ENCODE results near the gene RETREG3. TPM values are rescaled to one million over a fixed set of nuclear protein-coding genes. Genes with fewer than 3 reads are reported as not detected.

The RETREG3 gene
- total and polyA plus RNA-seq, 10 donors = 20.3 to 87.5 (median 77.1) TPM

DNA sequence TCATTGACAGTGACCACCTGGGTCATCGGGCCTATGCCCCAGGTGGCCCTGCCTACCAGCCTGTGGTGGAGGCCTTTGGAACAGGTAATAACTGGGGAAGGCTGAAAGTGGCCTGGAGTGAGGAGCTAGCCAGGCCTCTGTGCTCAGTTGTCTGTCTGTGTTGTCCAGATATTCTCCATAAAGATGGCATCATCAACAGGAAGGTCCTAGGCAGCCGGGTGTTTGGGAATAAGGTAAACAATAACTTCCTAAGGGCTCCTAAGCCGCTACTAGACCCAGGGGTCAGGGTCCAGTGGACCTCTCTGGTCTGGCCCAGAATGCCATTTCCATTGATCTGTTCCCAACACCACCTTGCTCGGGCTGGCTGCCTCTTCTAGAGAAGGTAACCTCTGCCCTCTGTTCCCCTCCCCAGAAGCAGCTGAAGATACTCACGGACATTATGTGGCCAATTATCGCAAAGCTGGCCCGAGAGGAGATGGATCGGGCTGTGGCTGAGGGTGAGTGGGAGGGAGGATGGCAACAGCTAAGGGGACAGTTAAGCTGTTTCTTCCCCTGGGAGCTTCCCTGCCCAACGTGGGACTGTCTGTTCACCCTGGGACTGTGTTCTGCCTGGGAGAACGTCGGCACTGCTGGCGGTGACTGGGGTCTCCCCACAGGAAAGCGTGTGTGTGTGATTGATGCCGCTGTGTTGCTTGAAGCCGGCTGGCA lies 44.2 kb downstream of the RETREG3 start:
- Histone ChIP-seq H3K4me3 (no peak overlapping the region), H3K27me3 (replicated peaks in 1 of 7) (no peaks in the 10 kb centered on the region), H3K4me1 (peaks cover 39 to 93% (median 65%) of the 10 kb centered on the region in 6 donors), H3K27ac (peak overlapping the region in 3 of 8 donors; percentile 95 to 98 (median 98)), H3K9me3 (no peaks in the 10 kb centered on the region), H3K36me3 (peaks cover 0 to 54% (median 38%) of the 10 kb centered on the region in 6 donors)
- WGBS, 5 donors = 89 to 94% (median 90%) methylated on average over 13 to 15 of the region's 15 CpGs
- intact Hi-C loops (cut with DNase I; ENCODE audit: low total_unique reads) = no loop called here
- no peak for TF ChIP-seq POLR2A (IDR thresholded peaks at IDR 0.05)
- TF ChIP-seq, protein P1, sequence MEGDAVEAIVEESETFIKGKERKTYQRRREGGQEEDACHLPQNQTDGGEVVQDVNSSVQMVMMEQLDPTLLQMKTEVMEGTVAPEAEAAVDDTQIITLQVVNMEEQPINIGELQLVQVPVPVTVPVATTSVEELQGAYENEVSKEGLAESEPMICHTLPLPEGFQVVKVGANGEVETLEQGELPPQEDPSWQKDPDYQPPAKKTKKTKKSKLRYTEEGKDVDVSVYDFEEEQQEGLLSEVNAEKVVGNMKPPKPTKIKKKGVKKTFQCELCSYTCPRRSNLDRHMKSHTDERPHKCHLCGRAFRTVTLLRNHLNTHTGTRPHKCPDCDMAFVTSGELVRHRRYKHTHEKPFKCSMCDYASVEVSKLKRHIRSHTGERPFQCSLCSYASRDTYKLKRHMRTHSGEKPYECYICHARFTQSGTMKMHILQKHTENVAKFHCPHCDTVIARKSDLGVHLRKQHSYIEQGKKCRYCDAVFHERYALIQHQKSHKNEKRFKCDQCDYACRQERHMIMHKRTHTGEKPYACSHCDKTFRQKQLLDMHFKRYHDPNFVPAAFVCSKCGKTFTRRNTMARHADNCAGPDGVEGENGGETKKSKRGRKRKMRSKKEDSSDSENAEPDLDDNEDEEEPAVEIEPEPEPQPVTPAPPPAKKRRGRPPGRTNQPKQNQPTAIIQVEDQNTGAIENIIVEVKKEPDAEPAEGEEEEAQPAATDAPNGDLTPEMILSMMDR (IDR thresholded peaks at IDR 0.05 in 8 of 11, conservative IDR thresholded peaks at IDR 0.05 in 3 of 11) = no peak
- peak in 1 of 3 donors; percentile 3 for TF ChIP-seq POLR2AphosphoS5 (IDR thresholded peaks at IDR 0.05)
- DNase-seq = no peak

DNA sequence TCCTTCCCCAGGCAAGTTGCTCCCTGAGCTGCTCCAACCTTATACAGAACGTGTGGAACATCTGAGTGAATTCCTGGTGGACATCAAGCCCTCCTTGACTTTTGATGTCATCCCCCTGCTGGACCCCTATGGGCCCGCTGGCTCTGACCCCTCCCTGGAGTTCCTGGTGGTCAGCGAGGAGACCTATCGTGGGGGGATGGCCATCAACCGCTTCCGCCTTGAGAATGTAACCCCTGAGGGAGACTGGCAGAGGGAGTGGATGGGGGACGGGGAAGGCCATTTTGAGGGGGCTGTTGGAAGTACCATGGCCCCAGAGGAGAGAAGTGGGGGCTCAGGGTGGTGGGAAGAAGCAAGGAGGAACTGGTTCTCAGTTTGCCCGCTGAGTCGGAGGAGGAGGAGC lies 45.2 kb downstream of the RETREG3 start:
- Histone ChIP-seq H3K27me3 (replicated peaks in 1 of 7) (no peaks in the 10 kb centered on the region), H3K4me1 (peaks cover 39 to 87% (median 59%) of the 10 kb centered on the region in 6 donors), H3K4me3 (peak overlapping the region in 1 of 8 donors; percentile 99), H3K27ac (peak overlapping the region in 3 of 8 donors; percentile 90 to 98 (median 94)), H3K9me3 (no peaks in the 10 kb centered on the region), H3K36me3 (peaks cover 0 to 44% (median 27%) of the 10 kb centered on the region in 6 donors)
- no peak for TF ChIP-seq POLR2AphosphoS5 (IDR thresholded peaks at IDR 0.05)
- TF ChIP-seq, protein P1 (IDR thresholded peaks at IDR 0.05 in 8 of 11, conservative IDR thresholded peaks at IDR 0.05 in 3 of 11) = no peak
- no peak for TF ChIP-seq POLR2A (IDR thresholded peaks at IDR 0.05)
- no peak for DNase-seq
- 74 to 85% (median 81%) methylated on average over 9 of the region's 9 CpGs for WGBS, 5 donors
- intact Hi-C loops (cut with DNase I; ENCODE audit: low total_unique reads) = no loop called here

DNA sequence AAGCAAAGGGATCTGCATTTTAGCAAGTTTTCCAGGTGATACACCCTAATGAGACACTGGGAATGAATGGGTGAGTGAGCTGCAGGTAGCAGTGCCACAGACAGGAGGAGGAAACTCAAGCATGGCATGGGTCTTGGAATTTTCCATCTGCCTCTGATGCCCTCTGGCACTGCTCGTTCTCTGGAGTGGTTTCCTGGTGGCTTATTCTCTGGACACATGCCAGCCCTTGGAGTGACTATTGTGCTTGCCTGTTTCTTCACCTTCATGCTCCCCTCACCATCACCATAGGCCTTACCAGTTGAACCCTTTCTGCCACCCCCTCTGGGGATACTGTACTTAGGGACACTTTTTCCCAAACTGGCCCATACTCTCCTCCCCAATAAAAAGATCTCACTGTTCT lies 45.6 kb downstream of the RETREG3 start:
- Histone ChIP-seq H3K4me1 (peaks cover 37 to 83% (median 55%) of the 10 kb centered on the region in 6 donors), H3K4me3 (peak overlapping the region in 6 of 8 donors; percentile 84 to 99 (median 91)), H3K9me3 (no peaks in the 10 kb centered on the region), H3K36me3 (peaks cover 0 to 40% (median 23%) of the 10 kb centered on the region in 6 donors), H3K27ac (peak overlapping the region in 3 of 8 donors; percentile 90 to 98 (median 94)), H3K27me3 (replicated peaks in 1 of 7) (no peaks in the 10 kb centered on the region)
- DNase-seq = no peak
- WGBS, 5 donors = 18 to 55% (median 26%) methylated on average over 1 of the region's 1 CpG
- intact Hi-C loops (cut with DNase I; ENCODE audit: low total_unique reads) = no loop called here
- TF ChIP-seq, protein P1 (IDR thresholded peaks at IDR 0.05 in 8 of 11, conservative IDR thresholded peaks at IDR 0.05 in 3 of 11) = no peak
- TF ChIP-seq POLR2AphosphoS5 (IDR thresholded peaks at IDR 0.05) (no peak), POLR2A (IDR thresholded peaks at IDR 0.05) (no peak)

DNA sequence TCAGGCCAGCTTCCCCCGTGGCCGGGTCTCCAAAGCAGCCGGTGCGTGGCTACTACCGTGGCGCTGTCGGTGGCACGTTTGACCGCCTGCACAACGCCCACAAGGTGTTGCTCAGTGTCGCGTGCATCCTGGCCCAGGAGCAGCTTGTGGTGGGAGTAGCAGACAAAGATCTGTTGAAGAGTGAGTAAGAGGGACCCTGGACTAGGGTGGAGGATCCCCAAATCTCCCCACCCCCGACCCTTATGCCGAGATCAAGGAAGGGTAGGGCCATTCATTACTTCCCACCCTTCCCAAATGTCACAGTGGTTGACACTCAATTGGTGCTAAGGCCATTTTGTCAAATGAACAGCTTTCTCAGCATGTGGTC lies 46.0 kb downstream of the RETREG3 start:
- intact Hi-C loops (cut with DNase I; ENCODE audit: low total_unique reads) = no loop called here
- Histone ChIP-seq H3K4me3 (peak overlapping the region; percentile 83 to 99 (median 90)), H3K4me1 (peaks cover 33 to 78% (median 51%) of the 10 kb centered on the region in 6 donors), H3K27ac (peak overlapping the region in 4 of 8 donors; percentile 87 to 98 (median 92)), H3K27me3 (replicated peaks in 1 of 7) (no peaks in the 10 kb centered on the region), H3K36me3 (peaks cover 0 to 36% (median 21%) of the 10 kb centered on the region in 6 donors), H3K9me3 (no peaks in the 10 kb centered on the region)
- TF ChIP-seq POLR2AphosphoS5 (IDR thresholded peaks at IDR 0.05) (no peak), POLR2A (IDR thresholded peaks at IDR 0.05) (no peak)
- TF ChIP-seq, protein P1 (IDR thresholded peaks at IDR 0.05 in 8 of 11, conservative IDR thresholded peaks at IDR 0.05 in 3 of 11) = no peak
- DNase-seq = peak; percentile 85
- WGBS, 5 donors = 70 to 87% (median 78%) methylated on average over 12 to 14 of the region's 14 CpGs
